Measurements from ENCODE around the gene NCKAP5. TPM values are rescaled to one million over a fixed set of nuclear protein-coding genes. Genes with fewer than 3 reads are reported as not detected.

The NCKAP5 gene
- total and polyA plus RNA-seq, 2 of the 13 experiments (the other 11 are each of a cell fraction or from before 2014, with no cell fraction given) = 0.01 TPM; not detected in 1

- TF ChIP-seq, protein P1, sequence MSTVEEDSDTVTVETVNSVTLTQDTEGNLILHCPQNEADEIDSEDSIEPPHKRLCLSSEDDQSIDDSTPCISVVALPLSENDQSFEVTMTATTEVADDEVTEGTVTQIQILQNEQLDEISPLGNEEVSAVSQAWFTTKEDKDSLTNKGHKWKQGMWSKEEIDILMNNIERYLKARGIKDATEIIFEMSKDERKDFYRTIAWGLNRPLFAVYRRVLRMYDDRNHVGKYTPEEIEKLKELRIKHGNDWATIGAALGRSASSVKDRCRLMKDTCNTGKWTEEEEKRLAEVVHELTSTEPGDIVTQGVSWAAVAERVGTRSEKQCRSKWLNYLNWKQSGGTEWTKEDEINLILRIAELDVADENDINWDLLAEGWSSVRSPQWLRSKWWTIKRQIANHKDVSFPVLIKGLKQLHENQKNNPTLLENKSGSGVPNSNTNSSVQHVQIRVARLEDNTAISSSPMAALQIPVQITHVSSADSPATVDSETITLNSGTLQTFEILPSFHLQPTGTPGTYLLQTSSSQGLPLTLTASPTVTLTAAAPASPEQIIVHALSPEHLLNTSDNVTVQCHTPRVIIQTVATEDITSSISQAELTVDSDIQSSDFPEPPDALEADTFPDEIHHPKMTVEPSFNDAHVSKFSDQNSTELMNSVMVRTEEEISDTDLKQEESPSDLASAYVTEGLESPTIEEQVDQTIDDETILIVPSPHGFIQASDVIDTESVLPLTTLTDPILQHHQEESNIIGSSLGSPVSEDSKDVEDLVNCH (CRISPR knock-in tag; IDR thresholded peaks at IDR 0.05) = no peak
- TF ChIP-seq MTF1 (CRISPR knock-in tag; IDR thresholded peaks at IDR 0.05) (no peak), ZFP36 (IDR thresholded peaks at IDR 0.05; ENCODE audit: borderline replicate concordance, low read depth, low read length, partially characterized antibody) (no peak), ZNF772 (CRISPR knock-in tag; IDR thresholded peaks at IDR 0.05) (0 out of 2 replicates have a peak, but pooled peaks have one; percentile 31), GTF3A (CRISPR knock-in tag; conservative IDR thresholded peaks at IDR 0.05) (no peak), NR3C1 (CRISPR knock-in tag; IDR thresholded peaks at IDR 0.05) (no peak), SMARCC2 (IDR thresholded peaks at IDR 0.05) (no peak), SALL2 (CRISPR knock-in tag; IDR thresholded peaks at IDR 0.05) (no peak), ONECUT2 (CRISPR knock-in tag; IDR thresholded peaks at IDR 0.05) (no peak), ZBED4 (CRISPR knock-in tag; IDR thresholded peaks at IDR 0.05; ENCODE audit: borderline replicate concordance) (no peak), EHMT2 (IDR thresholded peaks at IDR 0.05; ENCODE audit: borderline replicate concordance, low read depth, low read length) (no peak), HNF4G (IDR thresholded peaks at IDR 0.05; ENCODE audit: borderline replicate concordance, low read depth, low read length) (peak; percentile 86), HNF4G (CRISPR knock-in tag; IDR thresholded peaks at IDR 0.05; ENCODE audit: borderline replicate concordance, low read depth) (peak; percentile 79; the same call in 1 of the 2 replicates), YY1 (IDR thresholded peaks at IDR 0.05; ENCODE audit: insufficient read depth, insufficient replicate concordance, low read depth, low read length) (no peak), YEATS4 (CRISPR knock-in tag; IDR thresholded peaks at IDR 0.05; ENCODE audit: borderline replicate concordance) (no peak), ZSCAN25 (CRISPR knock-in tag; IDR thresholded peaks at IDR 0.05) (no peak), ZNF556 (CRISPR knock-in tag; IDR thresholded peaks at IDR 0.05; ENCODE audit: borderline replicate concordance) (no peak; the same call in 1 of the 2 replicates), ZNF644 (CRISPR knock-in tag; IDR thresholded peaks at IDR 0.05; ENCODE audit: low read depth) (peak; percentile 55; the same call in 1 of the 2 replicates), CBX1 (IDR thresholded peaks at IDR 0.05; ENCODE audit: low read depth) (peak; percentile 63), ZNF460 (CRISPR knock-in tag; IDR thresholded peaks at IDR 0.05; ENCODE audit: borderline replicate concordance) (no peak), MBD4 (IDR thresholded peaks at IDR 0.05; ENCODE audit: borderline replicate concordance, low read length) (no peak), ZSCAN30 (CRISPR knock-in tag; IDR thresholded peaks at IDR 0.05) (no peak), ESRRA (CRISPR knock-in tag; IDR thresholded peaks at IDR 0.05; ENCODE audit: low read depth) (0 out of 2 replicates have a peak, but pooled peaks have one; percentile 71)
- TF ChIP-seq, protein P2, sequence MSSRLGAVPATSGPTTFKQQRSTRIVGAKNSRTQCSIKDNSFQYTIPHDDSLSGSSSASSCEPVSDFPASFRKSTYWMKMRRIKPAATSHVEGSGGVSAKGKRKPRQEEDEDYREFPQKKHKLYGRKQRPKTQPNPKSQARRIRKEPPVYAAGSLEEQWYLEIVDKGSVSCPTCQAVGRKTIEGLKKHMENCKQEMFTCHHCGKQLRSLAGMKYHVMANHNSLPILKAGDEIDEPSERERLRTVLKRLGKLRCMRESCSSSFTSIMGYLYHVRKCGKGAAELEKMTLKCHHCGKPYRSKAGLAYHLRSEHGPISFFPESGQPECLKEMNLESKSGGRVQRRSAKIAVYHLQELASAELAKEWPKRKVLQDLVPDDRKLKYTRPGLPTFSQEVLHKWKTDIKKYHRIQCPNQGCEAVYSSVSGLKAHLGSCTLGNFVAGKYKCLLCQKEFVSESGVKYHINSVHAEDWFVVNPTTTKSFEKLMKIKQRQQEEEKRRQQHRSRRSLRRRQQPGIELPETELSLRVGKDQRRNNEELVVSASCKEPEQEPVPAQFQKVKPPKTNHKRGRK (CRISPR knock-in tag; IDR thresholded peaks at IDR 0.05) = no peak
These were observed 936.1 kb downstream of the NCKAP5 start (continued) for GRCh38 chr2:132632000-132632649.

Measured in HepG2 (cell line).